ENCODE data around the gene RFX4.
"Not testable (repeated sequence)": the region's sequence is repeated elsewhere in the genome, so short reads cannot be mapped to it uniquely, and the experiment has no call there.

RFX4 gene

DNA sequence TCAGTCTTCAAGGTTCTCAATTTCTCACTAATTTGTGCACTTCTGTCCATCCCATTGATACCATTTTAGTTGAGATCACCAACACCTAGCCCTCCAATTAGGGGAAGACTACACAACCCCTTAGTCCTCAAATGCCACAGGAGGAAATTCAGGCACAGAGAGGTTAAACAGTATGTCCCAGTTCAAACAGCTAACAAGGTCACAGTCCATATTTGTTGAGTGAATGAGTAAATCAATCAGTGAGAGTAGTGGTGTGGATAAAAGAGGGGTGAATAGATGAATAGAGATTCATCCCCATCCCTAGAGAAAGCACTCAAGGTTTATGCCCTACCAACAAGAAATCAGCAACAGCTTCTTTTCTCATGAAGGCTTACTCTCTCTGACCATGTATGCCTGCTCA, 97.5 kb downstream of the RFX4 start:
- Histone ChIP-seq H3K4me3 (ENCODE audit: low read length) (no peak overlapping the region), H3K9me3 (ENCODE audit: insufficient read depth, low read depth, low read length) (no peaks in the 10 kb centered on the region), H3K27ac (ENCODE audit: low read length) (no peak overlapping the region), H3K27me3 (ENCODE audit: insufficient read depth, low read length) (no peaks in the 10 kb centered on the region), H3K9ac (ENCODE audit: low read depth, low read length) (no peak overlapping the region), H3K36me3 (ENCODE audit: insufficient read depth, low read depth, low read length) (no peaks in the 10 kb centered on the region), H3K4me1 (ENCODE audit: insufficient read depth, low read length) (peaks cover 12% of the 10 kb centered on the region)

DNA sequence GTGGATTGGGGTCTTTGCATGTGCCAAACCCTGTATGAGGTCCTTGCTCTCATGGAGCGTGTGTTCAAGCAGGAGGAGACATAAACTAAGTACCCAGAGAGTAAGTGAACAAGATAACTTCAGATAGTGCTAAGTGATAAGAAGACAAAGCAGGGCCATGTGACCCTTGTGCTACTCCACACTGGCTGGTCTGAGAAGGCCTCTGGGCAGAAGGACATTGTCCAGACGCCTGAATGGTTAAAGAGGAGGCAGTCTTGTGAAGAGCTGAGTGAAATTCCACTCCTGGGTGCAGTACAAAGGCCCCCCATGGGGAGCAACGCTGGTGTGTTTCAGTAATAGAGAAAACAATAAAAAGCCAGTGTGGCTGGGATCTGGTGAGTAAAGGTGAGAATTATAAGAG, 98.4 kb downstream of the RFX4 start:
- Histone ChIP-seq H3K9ac (ENCODE audit: low read depth, low read length) (no peak overlapping the region), H3K4me3 (ENCODE audit: low read length) (no peak overlapping the region), H3K9me3 (ENCODE audit: insufficient read depth, low read depth, low read length) (no peaks in the 10 kb centered on the region), H3K4me1 (ENCODE audit: insufficient read depth, low read length) (peaks cover 12% of the 10 kb centered on the region), H3K27ac (ENCODE audit: low read length) (no peak overlapping the region), H3K27me3 (ENCODE audit: insufficient read depth, low read length) (no peaks in the 10 kb centered on the region), H3K36me3 (ENCODE audit: insufficient read depth, low read depth, low read length) (no peaks in the 10 kb centered on the region)

DNA sequence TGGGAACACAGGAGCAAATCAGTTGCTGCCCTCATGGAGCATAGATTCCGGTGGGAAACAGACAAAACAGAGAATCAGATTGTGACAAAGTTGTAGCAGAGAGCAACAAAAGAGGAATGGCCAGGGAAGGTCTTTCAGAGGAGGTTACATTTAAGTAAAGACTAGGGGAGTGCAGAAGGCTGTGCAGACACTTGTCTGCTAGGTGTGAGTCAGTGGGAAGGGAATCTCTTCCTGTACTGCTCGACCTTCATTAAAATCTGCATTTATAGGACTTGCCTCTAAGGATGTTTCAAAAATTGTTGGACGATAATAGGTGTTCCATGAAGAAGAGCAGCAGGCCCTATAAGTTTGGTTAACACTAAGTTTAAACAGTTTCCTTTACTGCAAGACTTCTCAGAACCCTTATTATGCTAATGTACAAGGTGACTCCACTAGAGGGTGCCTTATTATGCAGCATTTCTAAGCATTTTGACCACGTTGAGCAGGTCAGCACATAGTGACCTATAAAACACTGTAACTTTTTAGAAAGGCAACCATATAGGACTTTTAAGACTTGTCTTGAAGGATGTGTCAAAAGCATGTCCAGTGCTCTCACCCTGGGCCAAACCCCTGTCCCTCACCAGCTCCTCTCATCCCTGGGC, 99.9 kb downstream of the RFX4 start:
- Histone ChIP-seq H3K27me3 (ENCODE audit: insufficient read depth, low read length) (no peaks in the 10 kb centered on the region), H3K4me1 (ENCODE audit: insufficient read depth, low read length) (peaks cover 12% of the 10 kb centered on the region), H3K9ac (ENCODE audit: low read depth, low read length) (no peak overlapping the region), H3K36me3 (ENCODE audit: insufficient read depth, low read depth, low read length) (no peaks in the 10 kb centered on the region), H3K9me3 (ENCODE audit: insufficient read depth, low read depth, low read length) (no peaks in the 10 kb centered on the region), H3K27ac (ENCODE audit: low read length) (no peak overlapping the region), H3K4me3 (ENCODE audit: low read length) (no peak overlapping the region)

DNA sequence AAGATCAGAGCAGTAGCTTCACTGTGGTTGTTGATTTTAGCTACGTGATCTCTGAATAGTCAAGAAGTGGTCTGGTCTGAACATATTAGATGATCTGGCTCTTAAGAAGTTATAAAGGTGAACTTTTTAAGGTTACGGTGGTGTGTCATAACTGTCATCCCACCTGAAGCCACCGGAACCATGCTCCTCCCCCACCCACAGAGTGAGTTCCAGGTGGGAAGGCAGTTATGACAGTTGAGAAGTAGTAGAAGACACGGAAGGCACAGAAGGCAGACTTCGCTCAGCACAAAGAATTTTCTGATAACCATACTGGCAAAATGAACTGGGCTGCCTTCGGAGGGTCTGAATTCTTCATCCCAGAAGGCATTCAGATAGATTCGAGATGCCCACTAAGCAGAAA, 101.7 kb downstream of the RFX4 start:
- peaks cover 11% of the 10 kb centered on the region for H3K4me1 ChIP-seq (ENCODE audit: insufficient read depth, low read length)

DNA sequence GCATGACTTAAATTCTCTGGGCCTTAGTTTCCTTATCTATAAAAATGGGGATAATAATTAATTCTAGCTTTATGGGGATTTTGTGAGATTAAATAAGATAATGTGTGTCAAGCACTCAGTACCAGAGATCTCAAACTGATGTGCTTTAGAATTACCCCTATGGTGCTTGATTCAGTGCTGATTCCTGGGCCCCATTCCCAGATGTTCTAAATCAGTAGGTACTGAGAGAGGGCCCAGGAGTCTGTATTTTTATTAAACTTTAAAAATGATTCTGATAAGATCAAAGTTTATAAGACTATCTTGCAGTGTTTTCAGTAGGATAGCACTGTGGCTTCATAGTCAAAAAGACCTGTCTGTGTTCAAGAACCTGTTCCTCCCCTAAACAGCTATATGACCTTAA, 102.6 kb downstream of the RFX4 start:
- Histone ChIP-seq H3K9ac (ENCODE audit: low read depth, low read length) (no peak overlapping the region), H3K27ac (ENCODE audit: low read length) (no peak overlapping the region), H3K4me1 (ENCODE audit: insufficient read depth, low read length) (peaks cover 7% of the 10 kb centered on the region; the same call in 1 of the 2 replicates), H3K36me3 (ENCODE audit: insufficient read depth, low read depth, low read length) (no peaks in the 10 kb centered on the region), H3K4me3 (ENCODE audit: low read length) (no peak overlapping the region), H3K27me3 (ENCODE audit: insufficient read depth, low read length) (no peaks in the 10 kb centered on the region), H3K9me3 (ENCODE audit: insufficient read depth, low read depth, low read length) (no peaks in the 10 kb centered on the region)

More for the DNA sequence above, 101.7 kb downstream of the RFX4 start:
- Histone ChIP-seq H3K4me3 (ENCODE audit: low read length) (no peak overlapping the region), H3K27me3 (ENCODE audit: insufficient read depth, low read length) (no peaks in the 10 kb centered on the region), H3K9ac (ENCODE audit: low read depth, low read length) (no peak overlapping the region), H3K36me3 (ENCODE audit: insufficient read depth, low read depth, low read length) (no peaks in the 10 kb centered on the region), H3K27ac (ENCODE audit: low read length) (no peak overlapping the region), H3K9me3 (ENCODE audit: insufficient read depth, low read depth, low read length) (no peaks in the 10 kb centered on the region)

DNA sequence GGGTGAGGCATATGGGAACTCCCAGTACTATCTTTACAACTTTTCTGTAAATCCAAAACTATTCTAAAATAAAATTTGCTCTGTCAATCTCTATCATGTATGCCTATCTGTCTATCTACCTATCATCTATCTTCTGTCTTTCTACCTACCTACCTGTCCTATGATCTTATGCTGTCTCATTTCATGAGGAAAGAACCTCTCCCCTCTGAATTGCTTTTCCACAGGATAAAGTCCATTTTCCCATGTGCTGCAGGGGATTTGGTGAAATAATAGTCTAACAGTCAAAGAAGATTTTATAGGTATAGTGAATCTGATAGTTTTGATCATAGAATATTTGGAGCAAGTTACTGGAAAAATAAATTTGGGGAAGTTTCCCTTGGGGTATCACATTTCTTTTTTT, 104.9 kb downstream of the RFX4 start:
- Histone ChIP-seq H3K36me3 (ENCODE audit: insufficient read depth, low read depth, low read length) (no peaks in the 10 kb centered on the region), H3K27me3 (ENCODE audit: insufficient read depth, low read length) (no peaks in the 10 kb centered on the region), H3K27ac (ENCODE audit: low read length) (no peak overlapping the region), H3K9ac (ENCODE audit: low read depth, low read length) (no peak overlapping the region), H3K9me3 (ENCODE audit: insufficient read depth, low read depth, low read length) (no peaks in the 10 kb centered on the region; the same call in 1 of the 2 replicates), H3K4me3 (ENCODE audit: low read length) (no peak overlapping the region), H3K4me1 (ENCODE audit: insufficient read depth, low read length) (no peaks in the 10 kb centered on the region)

DNA sequence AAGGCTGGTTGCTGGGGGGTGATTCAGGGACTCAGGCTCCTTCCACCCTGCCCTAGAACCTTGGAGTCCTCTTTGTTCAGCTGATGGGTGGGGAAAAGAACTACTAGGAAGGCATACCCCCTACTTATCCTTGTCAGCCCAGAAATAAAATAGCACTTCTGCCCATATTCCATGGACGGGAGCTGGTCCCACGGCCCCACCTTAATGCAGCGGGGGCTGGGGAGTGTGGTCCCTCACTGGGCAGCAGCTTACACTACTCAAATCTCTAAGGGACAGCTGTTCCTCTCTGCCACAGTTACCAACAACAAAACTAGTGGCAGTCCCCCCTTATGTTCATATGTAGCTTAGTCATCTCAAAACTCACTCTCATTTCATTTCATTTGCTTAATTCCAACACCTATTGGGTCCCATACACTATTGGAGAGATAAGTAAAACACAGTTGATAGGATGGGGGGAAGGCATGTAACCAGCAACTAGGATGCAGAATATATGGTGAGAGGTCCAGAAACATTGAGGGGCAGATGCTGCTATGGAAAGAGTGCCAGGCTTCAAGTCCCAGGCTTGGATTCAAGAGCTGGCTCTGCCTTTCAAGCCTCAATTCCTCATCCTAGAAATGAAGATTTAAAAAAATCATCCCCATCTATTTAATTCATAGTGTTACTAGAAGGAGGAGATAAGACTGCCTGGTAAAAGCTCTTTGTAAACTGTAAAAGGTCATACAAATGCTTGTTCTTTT, 107.9 kb downstream of the RFX4 start:
- no peak overlapping the region for H3K4me3 ChIP-seq (ENCODE audit: low read length)
- no peaks in the 10 kb centered on the region for H3K4me1 ChIP-seq (ENCODE audit: insufficient read depth, low read length)
- H3K9ac ChIP-seq (ENCODE audit: low read depth, low read length), result no peak overlapping the region
- no peaks in the 10 kb centered on the region for H3K27me3 ChIP-seq (ENCODE audit: insufficient read depth, low read length)
- no peaks in the 10 kb centered on the region; the same call in 1 of the 2 replicates for H3K9me3 ChIP-seq (ENCODE audit: insufficient read depth, low read depth, low read length)
- H3K36me3 ChIP-seq (ENCODE audit: insufficient read depth, low read depth, low read length), result no peaks in the 10 kb centered on the region
- no peak overlapping the region for H3K27ac ChIP-seq (ENCODE audit: low read length)

DNA sequence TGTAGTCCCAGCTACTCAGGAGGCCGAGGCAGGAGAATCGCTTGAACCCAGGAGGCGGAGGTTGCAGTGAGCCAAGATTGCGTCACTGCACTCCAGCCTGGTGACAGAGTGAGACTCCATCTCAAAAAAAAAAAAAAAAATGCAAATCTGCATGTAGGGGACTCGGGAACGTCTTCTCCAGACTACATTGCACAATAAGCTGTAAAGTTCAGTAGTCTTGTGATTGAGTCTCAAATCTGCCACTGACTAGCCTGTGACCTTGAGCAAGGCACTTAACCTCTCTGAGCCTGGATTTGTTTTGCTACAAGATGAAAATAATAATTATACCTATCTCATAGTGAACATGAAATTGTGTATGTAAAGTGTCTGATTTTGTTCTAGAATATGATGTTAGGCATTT, 109.2 kb downstream of the RFX4 start:
- H3K9me3 ChIP-seq (ENCODE audit: insufficient read depth, low read depth, low read length); H3K4me3 ChIP-seq (ENCODE audit: low read length); H3K27me3 ChIP-seq (ENCODE audit: insufficient read depth, low read length); H3K36me3 ChIP-seq (ENCODE audit: insufficient read depth, low read depth, low read length); H3K9ac ChIP-seq (ENCODE audit: low read depth, low read length); H3K27ac ChIP-seq (ENCODE audit: low read length); H3K4me1 ChIP-seq (ENCODE audit: insufficient read depth, low read length): not testable (repeated sequence)

DNA sequence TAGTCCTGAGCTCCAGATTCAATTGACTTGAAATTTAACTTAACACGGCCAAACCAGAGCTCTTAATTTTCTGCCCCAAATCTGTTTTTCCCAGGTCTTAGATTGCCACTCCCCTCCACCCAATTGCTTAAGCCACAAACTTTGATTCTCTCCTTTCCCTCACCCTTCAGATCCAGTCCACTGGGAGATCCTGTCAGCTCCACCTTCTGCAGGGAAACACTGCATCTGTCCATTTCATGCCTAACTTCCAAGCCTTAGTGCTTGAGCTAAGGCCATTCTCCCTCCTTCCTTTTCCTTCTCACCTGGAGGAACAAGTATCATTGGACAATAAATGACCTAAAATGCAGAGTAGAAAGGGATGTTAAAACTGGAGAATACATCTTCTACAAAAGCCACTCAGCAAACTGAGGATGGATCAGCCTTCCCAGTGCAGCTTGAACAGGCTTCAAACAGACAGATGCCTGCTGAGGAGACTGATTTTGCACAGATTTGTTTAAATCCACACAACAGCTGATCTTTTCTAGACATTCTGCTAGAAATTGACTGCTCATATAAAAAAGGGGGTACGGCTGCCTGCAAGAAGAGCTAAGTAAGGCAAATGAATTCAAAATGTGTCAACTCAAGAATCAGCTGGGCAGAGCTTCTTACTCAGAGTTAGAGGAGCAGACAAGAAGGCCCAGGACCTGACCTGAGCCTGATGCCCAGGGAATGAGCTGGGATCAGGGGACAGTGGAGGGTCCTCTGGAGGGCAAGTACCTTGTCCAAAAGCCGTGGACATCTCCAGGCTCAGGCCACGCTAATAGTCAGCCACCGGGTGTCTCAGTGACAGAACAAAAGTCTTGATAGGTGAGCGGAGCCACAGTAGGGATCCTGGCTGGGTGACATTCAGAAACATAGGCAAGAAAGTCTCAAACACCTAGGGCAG, 110.4 kb downstream of the RFX4 start:
- Histone ChIP-seq H3K4me1 (ENCODE audit: insufficient read depth, low read length) (no peaks in the 10 kb centered on the region), H3K4me3 (ENCODE audit: low read length) (no peak overlapping the region), H3K27me3 (ENCODE audit: insufficient read depth, low read length) (no peaks in the 10 kb centered on the region), H3K27ac (ENCODE audit: low read length) (no peak overlapping the region), H3K9me3 (ENCODE audit: insufficient read depth, low read depth, low read length) (no peaks in the 10 kb centered on the region; the same call in 1 of the 2 replicates), H3K9ac (ENCODE audit: low read depth, low read length) (no peak overlapping the region), H3K36me3 (ENCODE audit: insufficient read depth, low read depth, low read length) (no peaks in the 10 kb centered on the region)

DNA sequence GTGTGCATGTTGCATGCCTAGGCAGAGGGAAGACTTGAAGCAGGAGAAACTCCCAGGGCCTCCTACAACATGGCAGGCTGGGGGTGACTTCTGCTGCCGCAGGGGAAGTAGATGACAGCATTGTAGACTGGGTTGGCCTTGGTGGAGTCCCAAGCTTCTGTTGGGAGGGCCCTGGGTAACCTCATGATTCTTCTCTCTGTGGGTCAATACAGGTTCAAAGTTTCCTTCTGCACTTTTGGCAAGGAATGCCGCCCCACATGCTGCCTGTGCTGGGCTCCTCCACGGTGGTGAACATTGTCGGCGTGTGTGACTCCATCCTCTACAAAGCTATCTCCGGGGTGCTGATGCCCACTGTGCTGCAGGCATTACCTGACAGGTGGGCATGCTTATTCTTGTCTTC, 113.3 kb downstream of the RFX4 start:
- Histone ChIP-seq H3K36me3 (ENCODE audit: insufficient read depth, low read depth, low read length) (no peaks in the 10 kb centered on the region), H3K27me3 (ENCODE audit: insufficient read depth, low read length) (no peaks in the 10 kb centered on the region), H3K9ac (ENCODE audit: low read depth, low read length) (no peak overlapping the region), H3K4me3 (ENCODE audit: low read length) (no peak overlapping the region), H3K27ac (ENCODE audit: low read length) (no peak overlapping the region), H3K9me3 (ENCODE audit: insufficient read depth, low read depth, low read length) (peaks cover 4% of the 10 kb centered on the region), H3K4me1 (ENCODE audit: insufficient read depth, low read length) (no peaks in the 10 kb centered on the region)

DNA sequence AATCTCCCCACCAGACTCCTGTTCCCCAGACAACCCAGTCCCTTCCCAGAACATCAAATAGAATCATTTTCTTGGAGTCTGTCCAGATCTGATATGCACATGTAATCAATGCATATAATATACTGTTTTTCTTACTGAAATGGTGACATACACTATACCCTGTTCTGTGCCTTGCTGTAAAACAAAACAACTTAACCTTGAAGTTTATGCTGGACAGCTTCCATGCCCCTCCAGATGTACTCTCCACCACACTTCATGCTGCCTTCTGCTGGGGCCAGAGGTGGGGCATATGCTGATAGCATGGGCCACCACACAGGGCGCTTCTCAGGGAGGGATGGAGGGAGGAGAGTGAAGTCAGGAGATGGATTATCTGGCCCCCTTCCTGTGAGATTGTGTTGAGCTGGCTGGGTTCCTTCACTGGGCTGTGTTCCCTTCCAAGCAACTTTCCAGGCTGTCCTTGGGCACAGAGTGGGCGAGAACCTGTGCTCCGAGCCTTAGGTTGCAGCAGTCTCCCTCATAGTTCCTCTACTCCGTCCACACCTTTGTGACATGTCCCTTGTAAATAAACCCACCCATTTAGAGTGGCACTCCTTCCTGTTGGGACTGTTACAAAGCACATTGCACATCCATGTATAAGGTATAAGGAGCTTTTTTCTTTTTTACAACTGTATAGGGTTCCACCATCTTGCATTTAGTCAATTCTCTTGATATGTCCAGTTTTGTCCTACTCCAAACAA, 114.0 kb downstream of the RFX4 start:
- Histone ChIP-seq H3K9me3 (ENCODE audit: insufficient read depth, low read depth, low read length) (peaks cover 4% of the 10 kb centered on the region), H3K4me3 (ENCODE audit: low read length) (no peak overlapping the region), H3K27ac (ENCODE audit: low read length) (no peak overlapping the region), H3K9ac (ENCODE audit: low read depth, low read length) (no peak overlapping the region), H3K4me1 (ENCODE audit: insufficient read depth, low read length) (no peaks in the 10 kb centered on the region), H3K36me3 (ENCODE audit: insufficient read depth, low read depth, low read length) (no peaks in the 10 kb centered on the region), H3K27me3 (ENCODE audit: insufficient read depth, low read length) (no peaks in the 10 kb centered on the region)

Data from iPS-20b (cell line).